ENCODE data around the gene ERBB3.
"Not testable (repeated sequence)": the region's sequence is repeated elsewhere in the genome, so short reads cannot be mapped to it uniquely, and the experiment has no call there.

ERBB3 gene

DNA sequence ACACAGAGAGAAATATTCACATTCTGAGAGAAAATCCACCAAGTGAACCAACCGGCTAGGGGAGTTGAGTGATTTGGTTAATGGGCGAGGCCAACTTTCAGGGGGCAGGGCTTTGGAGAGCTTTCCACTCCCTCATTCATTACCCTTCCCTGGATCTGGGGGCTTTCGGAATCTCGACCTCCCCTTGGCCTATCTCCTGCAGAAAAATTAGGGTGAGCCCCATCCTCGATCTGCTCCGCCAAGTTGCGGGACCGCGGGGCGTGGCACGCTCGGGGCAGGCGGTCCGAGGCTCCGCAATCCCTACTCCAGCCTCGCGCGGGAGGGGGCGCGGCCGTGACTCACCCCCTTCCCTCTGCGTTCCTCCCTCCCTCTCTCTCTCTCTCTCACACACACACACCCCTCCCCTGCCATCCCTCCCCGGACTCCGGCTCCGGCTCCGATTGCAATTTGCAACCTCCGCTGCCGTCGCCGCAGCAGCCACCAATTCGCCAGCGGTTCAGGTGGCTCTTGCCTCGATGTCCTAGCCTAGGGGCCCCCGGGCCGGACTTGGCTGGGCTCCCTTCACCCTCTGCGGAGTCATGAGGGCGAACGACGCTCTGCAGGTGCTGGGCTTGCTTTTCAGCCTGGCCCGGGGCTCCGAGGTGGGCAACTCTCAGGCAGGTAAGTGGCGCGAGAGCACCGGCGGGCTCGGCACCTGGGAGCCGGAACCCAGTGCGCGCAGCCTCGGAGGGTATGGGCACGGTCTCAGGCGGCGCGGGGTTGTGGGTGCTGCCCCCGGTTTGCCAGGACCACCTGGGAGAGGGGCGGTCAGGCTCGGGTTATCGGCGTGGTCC lies at the start of gene ERBB3:
TSS of gene ERBB3 (plus strand) at position 443 of the 833 bp plus-strand sequence. CDS start at position 579, 136 bp downstream.
- FAIRE-seq (peak; percentile 26), DNase-seq (ENCODE audit: extremely low spot score, insufficient read length, low read depth) (peak; percentile 29)

DNA sequence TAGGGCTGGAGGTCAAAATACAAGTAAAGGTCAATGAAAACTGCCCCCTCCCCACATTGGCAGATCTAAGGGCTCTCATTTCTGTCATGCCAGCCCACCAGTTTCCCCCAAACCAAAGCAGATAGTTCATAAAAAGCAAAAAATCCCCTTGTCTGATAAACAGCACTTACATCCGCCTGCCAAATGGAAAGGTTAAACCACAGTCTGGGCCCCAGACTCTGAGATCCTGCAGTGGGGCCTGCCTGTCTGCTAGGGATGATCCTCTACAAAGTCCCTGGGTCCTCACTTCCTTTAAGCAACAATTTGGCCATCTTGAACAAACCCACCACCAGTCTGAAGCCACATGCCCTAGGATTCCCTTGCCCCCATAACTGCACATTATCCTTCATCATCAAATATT lies 48.0 kb upstream of the ERBB3 start:
- DNase-seq (ENCODE audit: extremely low spot score, insufficient read length, low read depth) (no peak), FAIRE-seq (no peak)

GRCh38 chr12:56034586-56035332 lies 45.2 kb upstream of the ERBB3 start:
- DNase-seq (ENCODE audit: extremely low spot score, insufficient read length, low read depth) (no peak), FAIRE-seq (no peak)

DNA sequence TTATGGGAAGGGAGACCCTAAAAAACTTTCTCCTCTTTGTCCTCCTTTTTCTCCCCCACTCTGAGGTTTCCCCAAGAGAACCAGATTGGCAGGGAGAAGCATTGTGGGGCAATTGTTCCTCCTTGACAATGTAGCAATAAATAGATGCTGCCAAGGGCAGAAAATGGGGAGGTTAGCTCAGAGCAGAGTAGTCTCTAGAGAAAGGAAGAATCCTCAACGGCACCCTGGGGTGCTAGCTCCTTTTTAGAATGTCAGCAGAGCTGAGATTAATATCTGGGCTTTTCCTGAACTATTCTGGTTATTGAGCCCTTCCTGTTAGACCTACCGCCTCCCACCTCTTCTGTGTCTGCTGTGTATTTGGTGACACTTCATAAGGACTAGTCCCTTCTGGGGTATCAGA lies 42.8 kb upstream of the ERBB3 start:
- no peak for FAIRE-seq
- DNase-seq (ENCODE audit: extremely low spot score, insufficient read length, low read depth) = no peak

- DNase-seq (ENCODE audit: extremely low spot score, insufficient read length, low read depth) = no peak
- no peak for FAIRE-seq
These were observed 41.8 kb upstream of the ERBB3 start for GRCh38 chr12:56038022-56038655.

- DNase-seq (ENCODE audit: extremely low spot score, insufficient read length, low read depth) = no peak
- FAIRE-seq = no peak
These were observed 39.8 kb upstream of the ERBB3 start for GRCh38 chr12:56040151-56040550.

- DNase-seq (ENCODE audit: extremely low spot score, insufficient read length, low read depth) = no peak
- no peak for FAIRE-seq
These were observed 38.9 kb upstream of the ERBB3 start for GRCh38 chr12:56040963-56041551.

DNA sequence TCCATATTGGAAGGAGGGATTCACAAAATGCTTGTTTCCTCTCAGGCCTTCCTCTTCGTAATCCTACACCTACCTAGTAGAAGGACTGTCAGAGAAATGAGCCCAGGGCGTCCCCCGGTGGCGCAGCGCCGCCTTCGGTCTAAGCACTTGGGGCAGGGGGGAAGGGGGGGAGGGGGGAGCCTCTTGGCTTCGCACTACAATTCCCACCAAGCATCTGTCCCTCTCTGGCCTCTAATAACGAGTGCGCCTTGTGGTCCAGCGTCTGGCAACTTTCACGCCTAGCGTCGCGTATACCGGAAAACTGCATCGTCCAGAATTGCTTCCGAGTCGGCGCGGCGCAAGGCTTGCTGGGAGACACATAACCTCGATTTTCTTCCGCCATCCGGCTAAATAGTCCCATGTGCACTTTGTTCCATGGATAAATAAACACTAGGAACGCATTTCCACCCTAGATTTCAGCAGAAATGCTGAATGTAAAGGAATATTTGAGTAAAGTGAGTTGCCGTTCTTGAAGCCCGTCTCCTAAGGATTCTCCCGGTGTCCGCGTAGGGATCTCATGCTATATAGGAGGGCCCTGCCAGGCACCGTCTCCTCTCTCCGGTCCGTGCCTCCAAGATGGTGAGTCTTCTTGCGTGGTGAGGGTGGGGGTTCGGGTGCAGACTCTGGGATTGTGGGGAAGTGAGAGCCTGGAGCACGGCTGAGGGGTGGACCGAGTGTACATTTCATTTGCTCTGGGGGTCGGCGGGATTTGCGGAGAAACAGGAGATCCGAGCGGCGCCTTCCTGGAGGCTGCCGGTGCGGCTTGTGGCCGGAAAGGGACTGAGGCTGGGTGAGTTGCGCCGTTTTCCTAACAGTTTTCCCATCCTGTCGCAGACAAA lies 38.2 kb upstream of the ERBB3 start, which contains the start of gene RPS26:
TSS of gene RPS26 (plus strand) at position 367 of the 878 bp plus-strand sequence. CDS start at position 616, 249 bp downstream.
- DNase-seq (ENCODE audit: extremely low spot score, insufficient read length, low read depth) = peak; percentile 72
- peak; percentile 98 for FAIRE-seq

DNA sequence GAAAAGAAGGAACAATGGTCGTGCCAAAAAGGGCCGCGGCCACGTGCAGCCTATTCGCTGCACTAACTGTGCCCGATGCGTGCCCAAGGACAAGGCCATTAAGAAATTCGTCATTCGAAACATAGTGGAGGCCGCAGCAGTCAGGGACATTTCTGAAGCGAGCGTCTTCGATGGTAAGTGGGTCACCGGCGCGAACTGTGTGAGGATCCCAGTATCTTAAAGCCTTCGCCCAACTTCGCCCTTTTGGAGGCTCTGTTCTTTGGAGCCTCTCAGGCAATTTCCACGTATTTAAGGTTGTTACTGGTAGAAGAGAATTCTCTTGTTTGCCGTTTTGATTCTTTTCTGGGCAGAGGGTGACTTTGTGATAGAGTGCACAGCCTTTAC lies 37.5 kb upstream of the ERBB3 start:
- DNase-seq (ENCODE audit: extremely low spot score, insufficient read length, low read depth); FAIRE-seq: not testable (repeated sequence)

DNA sequence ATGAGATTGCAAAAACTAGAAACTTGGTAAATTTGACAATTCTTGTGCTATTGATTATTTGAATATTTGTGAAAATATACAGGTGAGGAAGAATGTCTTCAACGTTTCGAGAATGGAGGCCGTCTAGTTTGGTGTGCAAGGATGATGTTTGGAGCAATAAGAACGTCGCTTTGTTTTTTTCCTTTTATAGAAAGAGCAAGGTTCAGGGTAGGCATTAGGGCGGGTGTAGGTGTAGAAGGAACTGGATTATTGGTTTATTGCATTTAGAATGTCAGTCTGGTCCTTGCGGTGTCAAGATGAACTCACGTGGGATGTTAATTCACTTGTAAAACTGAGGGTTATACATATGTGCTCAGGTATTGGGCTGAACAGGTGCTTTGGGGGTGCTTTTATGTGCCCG lies 37.1 kb upstream of the ERBB3 start:
- FAIRE-seq (no peak), DNase-seq (ENCODE audit: extremely low spot score, insufficient read length, low read depth) (no peak)

DNA sequence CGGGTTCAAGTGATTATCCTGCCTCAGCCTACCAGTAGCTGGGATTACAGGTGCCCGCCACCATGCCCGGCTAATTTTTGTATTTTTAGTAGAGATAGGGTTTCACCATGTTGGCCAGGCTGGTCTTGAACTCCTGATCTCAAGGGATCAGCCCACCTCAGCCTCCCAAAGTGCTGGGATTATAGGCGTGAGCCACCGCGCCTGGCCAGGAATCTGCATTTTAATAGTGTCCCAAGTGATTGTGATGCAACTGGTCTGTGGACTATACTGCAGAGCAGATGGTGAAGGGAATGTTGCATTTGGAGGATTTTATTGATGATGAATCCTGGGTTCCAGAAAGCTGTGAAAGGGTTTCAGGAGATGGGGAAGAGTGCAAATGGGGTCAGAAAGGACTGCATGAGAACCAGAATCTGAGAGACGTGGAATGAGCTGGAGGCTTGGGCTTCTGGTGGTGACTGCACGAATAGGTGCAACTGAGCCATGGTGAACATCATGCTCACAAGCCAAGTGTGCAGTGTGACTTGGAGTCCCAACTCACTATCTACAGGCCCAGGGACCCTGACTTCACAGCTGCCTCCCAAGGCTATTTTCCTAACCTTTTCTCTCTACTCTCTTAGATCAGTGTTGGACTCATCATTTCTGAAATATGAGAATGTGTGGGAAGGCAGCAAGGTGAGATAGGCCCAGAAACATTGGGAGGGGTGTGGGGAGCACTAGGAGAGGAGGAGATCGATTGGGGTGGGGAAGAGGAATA lies 33.8 kb upstream of the ERBB3 start:
- DNase-seq (ENCODE audit: extremely low spot score, insufficient read length, low read depth) (no peak), FAIRE-seq (no peak)

GRCh38 chr12:56053407-56053893 lies 26.5 kb upstream of the ERBB3 start:
- no peak for FAIRE-seq
- no peak for DNase-seq (ENCODE audit: extremely low spot score, insufficient read length, low read depth)

DNA sequence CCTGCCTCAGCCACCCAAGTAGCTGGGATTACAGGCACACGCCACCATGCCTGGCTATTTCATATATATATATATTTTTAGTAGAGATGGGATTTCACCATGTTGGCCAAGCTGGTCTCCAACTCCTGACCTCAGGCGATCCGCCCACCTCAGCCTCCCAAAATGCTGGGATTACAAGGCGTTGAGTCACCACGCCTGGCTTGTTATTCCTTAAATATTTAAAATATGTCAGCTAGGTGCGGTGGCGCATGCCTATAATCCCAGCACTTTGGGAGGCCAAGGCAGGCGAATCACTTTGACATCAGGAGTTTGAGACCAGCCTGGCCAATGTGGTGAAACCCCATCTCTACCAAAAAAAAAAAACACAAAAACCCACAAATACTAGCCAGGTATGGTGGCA lies 20.0 kb upstream of the ERBB3 start:
- DNase-seq (ENCODE audit: extremely low spot score, insufficient read length, low read depth); FAIRE-seq: not testable (repeated sequence)

DNA sequence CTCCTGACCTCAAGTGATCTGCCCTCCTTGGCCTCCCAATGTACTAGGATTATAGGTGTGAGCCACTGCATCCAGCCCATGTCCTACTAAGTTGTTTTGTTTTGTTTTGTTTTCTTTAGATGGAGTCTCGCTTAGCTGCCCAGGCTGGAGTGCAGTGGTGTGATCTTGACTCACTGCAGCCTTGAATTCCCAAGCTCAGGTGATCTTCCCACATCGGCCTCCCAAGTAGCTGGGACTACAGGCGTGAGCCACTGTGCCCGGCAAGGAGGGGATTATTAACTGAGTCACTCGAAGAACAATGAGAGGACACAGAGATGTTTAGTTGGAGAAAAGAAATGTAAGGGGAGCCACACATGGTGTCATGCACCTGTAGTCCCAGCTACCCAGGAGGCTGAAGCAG lies 18.0 kb upstream of the ERBB3 start:
- no peak for FAIRE-seq
- no peak for DNase-seq (ENCODE audit: extremely low spot score, insufficient read length, low read depth)

DNA sequence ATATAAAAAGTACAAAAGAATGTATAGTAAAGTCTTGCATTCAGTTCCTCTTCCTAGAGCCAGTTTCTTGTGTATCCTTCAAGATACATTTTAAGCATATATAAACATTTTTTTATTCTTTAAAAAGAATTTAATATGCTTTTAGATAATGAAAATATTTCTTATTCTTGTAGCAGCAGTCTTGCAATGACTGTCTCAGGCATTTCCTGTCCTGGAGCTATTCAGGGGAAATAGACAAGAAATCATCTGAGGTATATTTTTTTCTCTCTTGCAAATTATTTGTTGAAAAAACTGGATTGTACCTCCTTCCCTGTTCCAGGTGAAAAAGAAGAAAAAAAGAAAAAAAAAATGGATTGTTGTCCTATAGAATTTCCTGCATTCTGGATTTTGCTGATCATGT lies 17.0 kb upstream of the ERBB3 start:
- DNase-seq (ENCODE audit: extremely low spot score, insufficient read length, low read depth) (no peak), FAIRE-seq (no peak)

- FAIRE-seq (no peak), DNase-seq (ENCODE audit: extremely low spot score, insufficient read length, low read depth) (no peak)
These were observed 8.3 kb upstream of the ERBB3 start for GRCh38 chr12:56071648-56072047.

DNA sequence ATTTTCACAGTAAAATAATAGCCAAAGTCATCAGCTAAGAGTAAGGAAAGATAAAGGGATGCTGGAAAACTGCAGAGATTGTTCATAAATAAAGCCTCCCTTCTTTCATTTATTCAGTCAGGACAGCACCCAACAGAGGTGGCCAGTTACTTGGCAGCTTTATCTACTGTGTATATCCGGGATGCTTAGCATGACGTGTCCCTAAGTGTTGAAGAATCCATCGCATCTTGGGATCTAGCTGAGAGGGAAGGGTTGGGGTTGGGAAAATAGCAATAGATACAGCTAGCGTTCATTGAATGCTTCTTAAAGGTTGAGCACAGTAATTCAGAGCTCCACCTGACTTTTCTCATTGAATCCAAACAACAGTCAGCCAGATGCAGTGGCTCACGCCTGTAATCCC lies 5.6 kb upstream of the ERBB3 start:
- FAIRE-seq (no peak), DNase-seq (ENCODE audit: extremely low spot score, insufficient read length, low read depth) (no peak)

DNA sequence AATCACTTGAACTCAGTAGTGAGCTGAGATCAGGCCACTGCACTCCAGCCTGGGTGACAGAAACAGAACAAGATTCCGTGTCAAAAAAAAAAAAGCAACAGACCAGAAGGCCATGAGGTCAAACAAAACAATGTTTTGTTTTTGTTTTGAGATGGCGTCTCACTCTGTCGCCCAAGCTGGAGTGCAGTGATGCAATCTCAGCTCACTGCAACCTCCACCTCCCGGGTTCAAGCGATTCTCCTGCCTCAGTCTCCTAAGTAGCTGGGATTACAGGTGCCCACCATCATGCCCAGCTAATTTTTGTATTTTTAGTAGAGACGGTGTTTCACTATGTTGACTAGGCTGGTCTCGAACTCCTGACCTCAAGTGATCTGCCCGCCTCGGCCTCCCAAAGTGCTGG lies 2.0 kb upstream of the ERBB3 start:
- not testable (repeated sequence) for DNase-seq (ENCODE audit: extremely low spot score, insufficient read length, low read depth); FAIRE-seq

DNA sequence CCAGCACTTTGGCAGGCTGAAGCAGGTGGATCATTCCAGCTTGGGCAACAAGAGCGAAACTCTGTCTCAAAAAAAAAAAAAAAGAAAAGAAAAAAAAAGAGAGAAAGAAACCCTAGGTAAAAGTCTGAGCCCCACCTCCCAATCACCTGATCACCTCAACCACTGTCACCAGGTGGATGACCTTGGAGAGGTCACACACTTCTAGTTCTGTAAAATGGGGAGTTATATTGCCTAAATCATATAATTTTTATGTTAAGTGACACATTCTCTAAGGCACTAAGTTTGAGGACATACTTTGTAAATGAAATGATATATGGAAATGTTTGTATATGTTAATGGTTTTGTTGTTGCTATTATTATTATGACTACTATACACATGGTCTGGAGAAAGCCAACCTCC lies 1.5 kb upstream of the ERBB3 start:
- DNase-seq (ENCODE audit: extremely low spot score, insufficient read length, low read depth) = no peak
- no peak for FAIRE-seq

Data from GM18507 (cell line).